Measurements from ENCODE around the gene TOR1AIP2.
"Not testable (repeated sequence)": the region's sequence is repeated elsewhere in the genome, so short reads cannot be mapped to it uniquely, and the experiment has no call there.

The TOR1AIP2 gene

GRCh38 chr1:179875596-179876299 is 1.9 kb downstream of the TOR1AIP2 start:
- no peak for DNase-seq

- no peak for DNase-seq
These were observed 4.2 kb downstream of the TOR1AIP2 start for GRCh38 chr1:179873438-179873851.

GRCh38 chr1:179872558-179872957 is 5.0 kb downstream of the TOR1AIP2 start:
- no peak for DNase-seq

GRCh38 chr1:179871940-179872339 is 5.7 kb downstream of the TOR1AIP2 start:
- DNase-seq = no peak

GRCh38 chr1:179870870-179871269 is 6.7 kb downstream of the TOR1AIP2 start:
- DNase-seq = no peak

GRCh38 chr1:179867493-179868330 is 9.9 kb downstream of the TOR1AIP2 start:
- DNase-seq = no peak

- DNase-seq = no peak
These were observed 11.0 kb downstream of the TOR1AIP2 start for GRCh38 chr1:179866616-179867015.

- no peak for DNase-seq
These were observed 12.2 kb downstream of the TOR1AIP2 start for GRCh38 chr1:179865377-179865776.

- DNase-seq = no peak
These were observed 17.0 kb downstream of the TOR1AIP2 start for GRCh38 chr1:179860652-179861051.

- DNase-seq = no peak
These were observed 20.6 kb downstream of the TOR1AIP2 start for GRCh38 chr1:179857009-179857408.

GRCh38 chr1:179856296-179856695 is 21.3 kb downstream of the TOR1AIP2 start:
- no peak for DNase-seq

- not testable (repeated sequence) for DNase-seq
These were observed 21.8 kb downstream of the TOR1AIP2 start for GRCh38 chr1:179855831-179856230.

- DNase-seq = no peak
These were observed 24.5 kb downstream of the TOR1AIP2 start for GRCh38 chr1:179853102-179853501.

GRCh38 chr1:179848233-179848632 is 29.4 kb downstream of the TOR1AIP2 start:
- DNase-seq = no peak

GRCh38 chr1:179840107-179840506 is 37.5 kb downstream of the TOR1AIP2 start:
- no peak for DNase-seq

GRCh38 chr1:179836686-179837445 is 40.7 kb downstream of the TOR1AIP2 start:
- DNase-seq = not testable (repeated sequence)

- DNase-seq = no peak
These were observed 45.5 kb downstream of the TOR1AIP2 start for GRCh38 chr1:179831852-179832699.

- no peak for DNase-seq
These were observed 46.4 kb downstream of the TOR1AIP2 start for GRCh38 chr1:179831225-179831624.

GRCh38 chr1:179828554-179829110 is 49.0 kb downstream of the TOR1AIP2 start:
- DNase-seq = no peak

- no peak for DNase-seq
These were observed 50.9 kb downstream of the TOR1AIP2 start for GRCh38 chr1:179826626-179827280.

- no peak for DNase-seq
These were observed 51.7 kb downstream of the TOR1AIP2 start for GRCh38 chr1:179825798-179826460.
